ENCODE data around the gene PIAS4. TPM values are rescaled to one million over a fixed set of nuclear protein-coding genes. Genes with fewer than 3 reads are reported as not detected.

Gene PIAS4
- total RNA-seq, 1 experiment from 2014 or later: 45.9 TPM

DNA sequence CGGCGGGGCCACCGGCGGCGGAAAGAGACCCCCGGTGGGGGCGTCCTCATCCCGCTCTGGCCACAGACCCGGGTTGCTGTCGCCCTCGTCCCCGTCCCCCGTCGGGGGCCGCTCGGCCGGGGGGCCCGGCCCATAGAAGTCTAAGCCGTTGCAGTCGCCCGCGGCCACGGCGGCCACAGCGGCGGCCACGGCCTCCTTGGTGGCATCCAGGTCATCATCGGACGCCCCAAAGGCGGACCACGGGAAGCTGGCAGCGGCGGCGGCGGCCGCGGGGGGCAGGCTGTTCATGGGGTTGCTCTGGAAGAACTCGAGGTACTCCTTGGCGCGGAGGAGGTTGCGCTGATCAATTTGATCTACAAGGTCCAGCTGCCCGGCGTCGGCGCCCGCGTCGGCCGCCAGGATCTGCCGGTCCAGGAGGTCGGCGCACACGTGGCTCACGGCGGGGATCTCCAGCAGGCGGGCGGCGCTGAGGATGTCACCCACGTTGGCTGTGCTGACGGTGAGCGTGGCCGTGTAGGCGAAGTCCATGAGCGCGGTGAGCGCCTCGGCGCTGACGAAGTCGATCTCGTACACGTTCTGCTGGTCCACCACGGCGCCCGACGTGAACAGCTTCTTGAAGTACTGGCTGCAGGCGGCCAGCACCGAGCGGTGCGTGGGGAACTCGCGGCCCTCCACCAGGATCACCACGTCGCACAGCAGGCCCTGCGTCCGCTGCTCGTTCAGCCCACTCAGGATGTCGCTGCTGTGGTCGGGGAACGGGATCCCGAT is 47.1 kb downstream of the PIAS4 start (continued):
- TF ChIP-seq, protein P1, sequence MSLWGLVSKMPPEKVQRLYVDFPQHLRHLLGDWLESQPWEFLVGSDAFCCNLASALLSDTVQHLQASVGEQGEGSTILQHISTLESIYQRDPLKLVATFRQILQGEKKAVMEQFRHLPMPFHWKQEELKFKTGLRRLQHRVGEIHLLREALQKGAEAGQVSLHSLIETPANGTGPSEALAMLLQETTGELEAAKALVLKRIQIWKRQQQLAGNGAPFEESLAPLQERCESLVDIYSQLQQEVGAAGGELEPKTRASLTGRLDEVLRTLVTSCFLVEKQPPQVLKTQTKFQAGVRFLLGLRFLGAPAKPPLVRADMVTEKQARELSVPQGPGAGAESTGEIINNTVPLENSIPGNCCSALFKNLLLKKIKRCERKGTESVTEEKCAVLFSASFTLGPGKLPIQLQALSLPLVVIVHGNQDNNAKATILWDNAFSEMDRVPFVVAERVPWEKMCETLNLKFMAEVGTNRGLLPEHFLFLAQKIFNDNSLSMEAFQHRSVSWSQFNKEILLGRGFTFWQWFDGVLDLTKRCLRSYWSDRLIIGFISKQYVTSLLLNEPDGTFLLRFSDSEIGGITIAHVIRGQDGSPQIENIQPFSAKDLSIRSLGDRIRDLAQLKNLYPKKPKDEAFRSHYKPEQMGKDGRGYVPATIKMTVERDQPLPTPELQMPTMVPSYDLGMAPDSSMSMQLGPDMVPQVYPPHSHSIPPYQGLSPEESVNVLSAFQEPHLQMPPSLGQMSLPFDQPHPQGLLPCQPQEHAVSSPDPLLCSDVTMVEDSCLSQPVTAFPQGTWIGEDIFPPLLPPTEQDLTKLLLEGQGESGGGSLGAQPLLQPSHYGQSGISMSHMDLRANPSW (CRISPR knock-in tag; conservative IDR thresholded peaks at IDR 0.05; ENCODE audit: low read depth): no peak

- H3K9me3 Mint-ChIP-seq: no peaks in the 10 kb centered on the region
- no peaks in the 10 kb centered on the region for H3K27me3 Mint-ChIP-seq (ENCODE audit: low read depth)
- H3K27ac Mint-ChIP-seq: no peak overlapping the region
- ChIA-PET CTCF (interaction anchor here (0.6 to 1.7 kb wide), 3 partner anchors 60 to 174 kb away, joined by 4 to 5 read pairs (median 4); partner anchors contain the start of gene ATCAY), POLR2A (no interaction called here)
- H3K4me1 Mint-ChIP-seq: peaks cover 6% of the 10 kb centered on the region
- ATAC-seq (no peak), DNase-seq (ENCODE audit: low spot score) (no peak)
- H3K36me3 Mint-ChIP-seq: peaks cover 31% of the 10 kb centered on the region
- TF ChIP-seq CDX4 (CRISPR knock-in tag; IDR thresholded peaks at IDR 0.05; ENCODE audit: borderline replicate concordance): no peak
- no peak for TF ChIP-seq JAZF1 (CRISPR knock-in tag; IDR thresholded peaks at IDR 0.05)
- TF ChIP-seq HMGA2 (CRISPR knock-in tag; IDR thresholded peaks at IDR 0.05): no peak
- no peak for TF ChIP-seq ZNF281 (CRISPR knock-in tag; IDR thresholded peaks at IDR 0.05)
- no peak for TF ChIP-seq PREB (CRISPR knock-in tag; IDR thresholded peaks at IDR 0.05; ENCODE audit: borderline replicate concordance)
- TF ChIP-seq PRRX2 (CRISPR knock-in tag; IDR thresholded peaks at IDR 0.05): no peak
- TF ChIP-seq, protein P2, sequence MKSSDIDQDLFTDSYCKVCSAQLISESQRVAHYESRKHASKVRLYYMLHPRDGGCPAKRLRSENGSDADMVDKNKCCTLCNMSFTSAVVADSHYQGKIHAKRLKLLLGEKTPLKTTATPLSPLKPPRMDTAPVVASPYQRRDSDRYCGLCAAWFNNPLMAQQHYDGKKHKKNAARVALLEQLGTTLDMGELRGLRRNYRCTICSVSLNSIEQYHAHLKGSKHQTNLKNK (CRISPR knock-in tag; IDR thresholded peaks at IDR 0.05): no peak
- no peak for TF ChIP-seq HMGXB4 (CRISPR knock-in tag; IDR thresholded peaks at IDR 0.05)
- no peak for TF ChIP-seq NR1H2 (CRISPR knock-in tag; IDR thresholded peaks at IDR 0.05)
- TF ChIP-seq GRHL2 (CRISPR knock-in tag; IDR thresholded peaks at IDR 0.05; ENCODE audit: insufficient replicate concordance, severe bottlenecking): no peak
- TF ChIP-seq ZNF671 (CRISPR knock-in tag; IDR thresholded peaks at IDR 0.05): no peak
- no peak overlapping the region for H3K4me3 Mint-ChIP-seq
Measured at GRCh38 chr19:4055209-4055552, 47.6 kb downstream of the PIAS4 start.

Measured in WTC11 (cell line).